ENCODE data around the gene ATG9A.

GRCh38 chr2:219261024-219261855, 31.8 kb upstream of the ATG9A start:
- no peak for TF ChIP-seq CTCF (IDR thresholded peaks at IDR 0.05)
- no peak for TF ChIP-seq POLR2A (IDR thresholded peaks at IDR 0.05)

Data from uterus (tissue), 2 donors.